RWPE2 (cell line): ENCODE measurements around the gene MOGAT1.
"Not testable (repeated sequence)": the region's sequence is repeated elsewhere in the genome, so short reads cannot be mapped to it uniquely, and the experiment has no call there.

Experiments
- ATAC-seq: fragments of 200-7000 bp; cut with Tn5 transposase; 3 replicates; pipeline ENCODE4 v1.9.1; 2021; ENCODE audit warnings: low read depth
- DNase-seq: peaks from one replicate; pipeline ENCODE4 v3.0.0-alpha.2; 2020; ENCODE audit warnings: low spot score
- H3K27ac ChIP-seq: fragments of 450-650 bp; 2 replicates; pipeline ENCODE4 v1.5.1; 2017; ENCODE audit warnings: mild to moderate bottlenecking; ENCODE audit not compliant: poor library complexity, severe bottlenecking
- H3K27me3 ChIP-seq: fragments of 250-450 bp; sonication (Bioruptor Pico); 2 replicates; pipeline ENCODE4 v1.5.1; 2021; ENCODE audit warnings: mild to moderate bottlenecking, moderate library complexity; ENCODE audit not compliant: insufficient read depth, poor library complexity, severe bottlenecking
- H3K36me3 ChIP-seq: fragments of 250-450 bp; sonication (Bioruptor Pico); 2 replicates; pipeline ENCODE4 v1.5.1; 2020; ENCODE audit warnings: low read depth, mild to moderate bottlenecking, moderate library complexity
- H3K4me1 ChIP-seq: fragments of 250-450 bp; sonication (Bioruptor Pico); 2 replicates; pipeline ENCODE4 v1.5.1; 2021; ENCODE audit warnings: mild to moderate bottlenecking, moderate library complexity; ENCODE audit not compliant: insufficient read depth, poor library complexity, severe bottlenecking
- H3K4me3 ChIP-seq: fragments of 250-450 bp; sonication (Bioruptor Pico); 2 replicates; pipeline ENCODE4 v1.5.1; 2021; ENCODE audit warnings: mild to moderate bottlenecking, moderate library complexity; ENCODE audit not compliant: severe bottlenecking
- H3K9me3 ChIP-seq: fragments of 250-450 bp; sonication (Bioruptor Pico); 2 replicates; pipeline ENCODE4 v1.5.1; 2021; ENCODE audit warnings: mild to moderate bottlenecking, moderate library complexity; ENCODE audit not compliant: severe bottlenecking
- TF ChIP-seq, protein P1 (sequence below): fragments of 450-650 bp; IDR thresholded peaks from one replicate; pipeline ENCODE4 v1.5.1; 2017; ENCODE audit warnings: mild to moderate bottlenecking, moderate library complexity; ENCODE audit not compliant: poor library complexity, severe bottlenecking

The MOGAT1 gene

DNA sequence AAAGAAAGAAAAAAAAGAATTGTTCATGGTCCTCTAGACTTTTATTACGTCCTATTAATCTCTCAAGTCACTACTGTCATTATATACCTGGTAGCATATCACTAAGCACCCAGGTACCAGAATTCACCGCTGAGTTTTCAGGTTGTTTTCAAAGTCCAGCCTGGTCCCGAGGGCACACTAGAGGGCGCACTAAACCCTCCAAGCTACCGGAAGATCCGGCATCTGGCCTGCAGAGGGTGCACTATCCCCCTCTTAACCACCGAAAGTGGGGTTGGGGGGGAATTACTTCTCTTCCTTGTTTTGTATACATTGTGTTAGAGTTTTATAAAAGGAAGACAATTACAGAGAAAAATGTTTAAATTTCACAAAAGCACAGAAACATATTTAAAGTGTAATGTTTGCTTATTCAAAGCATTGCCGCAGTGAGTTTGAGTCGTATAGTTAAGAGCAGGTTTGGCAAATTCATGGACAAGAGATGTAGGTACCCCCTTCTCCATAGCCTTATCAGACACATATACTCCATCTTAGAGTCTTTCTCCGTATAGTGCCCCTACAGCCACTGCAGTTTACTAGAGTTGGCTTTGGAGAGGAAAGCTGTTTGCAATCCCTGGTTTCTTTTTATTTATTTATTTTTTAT is 19.2 kb downstream of the MOGAT1 start:
- TF ChIP-seq, protein P1, sequence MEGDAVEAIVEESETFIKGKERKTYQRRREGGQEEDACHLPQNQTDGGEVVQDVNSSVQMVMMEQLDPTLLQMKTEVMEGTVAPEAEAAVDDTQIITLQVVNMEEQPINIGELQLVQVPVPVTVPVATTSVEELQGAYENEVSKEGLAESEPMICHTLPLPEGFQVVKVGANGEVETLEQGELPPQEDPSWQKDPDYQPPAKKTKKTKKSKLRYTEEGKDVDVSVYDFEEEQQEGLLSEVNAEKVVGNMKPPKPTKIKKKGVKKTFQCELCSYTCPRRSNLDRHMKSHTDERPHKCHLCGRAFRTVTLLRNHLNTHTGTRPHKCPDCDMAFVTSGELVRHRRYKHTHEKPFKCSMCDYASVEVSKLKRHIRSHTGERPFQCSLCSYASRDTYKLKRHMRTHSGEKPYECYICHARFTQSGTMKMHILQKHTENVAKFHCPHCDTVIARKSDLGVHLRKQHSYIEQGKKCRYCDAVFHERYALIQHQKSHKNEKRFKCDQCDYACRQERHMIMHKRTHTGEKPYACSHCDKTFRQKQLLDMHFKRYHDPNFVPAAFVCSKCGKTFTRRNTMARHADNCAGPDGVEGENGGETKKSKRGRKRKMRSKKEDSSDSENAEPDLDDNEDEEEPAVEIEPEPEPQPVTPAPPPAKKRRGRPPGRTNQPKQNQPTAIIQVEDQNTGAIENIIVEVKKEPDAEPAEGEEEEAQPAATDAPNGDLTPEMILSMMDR, result peak; percentile 98
- Histone ChIP-seq H3K27me3 (no peaks in the 10 kb centered on the region), H3K27ac (no peak overlapping the region), H3K4me3 (no peak overlapping the region), H3K36me3 (no peaks in the 10 kb centered on the region), H3K4me1 (no peaks in the 10 kb centered on the region), H3K9me3 (no peaks in the 10 kb centered on the region)
- DNase-seq (no peak), ATAC-seq (peak; percentile 87)

DNA sequence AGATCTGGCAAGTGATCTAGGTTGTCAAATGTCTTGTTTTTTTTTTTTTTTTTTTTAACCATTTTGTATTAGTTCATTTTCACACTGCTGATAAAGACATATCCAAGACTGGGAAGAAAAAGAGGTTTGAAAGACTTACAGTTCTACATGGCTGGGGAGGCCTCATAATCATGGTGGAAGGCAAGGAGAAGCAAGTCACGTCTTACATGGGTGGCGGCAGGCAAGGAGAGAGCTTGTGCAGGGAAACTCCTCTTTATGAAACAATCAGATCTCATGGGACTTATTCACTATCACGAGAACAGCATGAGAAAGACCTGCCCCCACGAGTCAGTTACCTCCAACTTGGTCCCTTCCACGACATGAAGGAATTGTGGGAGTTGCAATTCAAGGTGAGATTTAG is 22.0 kb downstream of the MOGAT1 start:
- not testable (repeated sequence) for H3K36me3 ChIP-seq, H3K4me3 ChIP-seq, H3K9me3 ChIP-seq, H3K27me3 ChIP-seq, H3K27ac ChIP-seq, DNase-seq, ATAC-seq, H3K4me1 ChIP-seq

DNA sequence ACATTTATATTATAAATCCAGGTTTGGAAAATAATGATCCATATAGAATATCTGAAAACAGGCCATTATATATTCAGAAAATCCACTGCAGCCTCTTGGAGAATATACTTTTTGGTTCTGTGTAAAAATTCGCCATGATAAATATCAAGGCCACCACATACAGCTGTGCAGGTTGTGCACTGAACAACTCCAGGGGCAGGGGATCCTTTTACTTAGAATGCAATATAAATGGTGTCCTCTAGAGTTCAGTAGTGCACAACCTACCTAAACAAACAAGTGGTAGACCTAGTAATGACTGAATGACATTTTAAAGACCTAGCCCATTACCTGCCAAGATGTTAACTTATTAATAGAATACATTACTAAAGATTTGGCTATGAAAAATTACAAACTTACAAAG is 22.4 kb downstream of the MOGAT1 start:
- DNase-seq (no peak), ATAC-seq (peak; percentile 65)
- H3K36me3 ChIP-seq, result no peaks in the 10 kb centered on the region
- no peak overlapping the region for H3K4me3 ChIP-seq
- H3K27me3 ChIP-seq, result no peaks in the 10 kb centered on the region
- H3K9me3 ChIP-seq, result no peaks in the 10 kb centered on the region
- no peak overlapping the region for H3K27ac ChIP-seq
- TF ChIP-seq, protein P1, result peak; percentile 65
- H3K4me1 ChIP-seq, result no peaks in the 10 kb centered on the region

DNA sequence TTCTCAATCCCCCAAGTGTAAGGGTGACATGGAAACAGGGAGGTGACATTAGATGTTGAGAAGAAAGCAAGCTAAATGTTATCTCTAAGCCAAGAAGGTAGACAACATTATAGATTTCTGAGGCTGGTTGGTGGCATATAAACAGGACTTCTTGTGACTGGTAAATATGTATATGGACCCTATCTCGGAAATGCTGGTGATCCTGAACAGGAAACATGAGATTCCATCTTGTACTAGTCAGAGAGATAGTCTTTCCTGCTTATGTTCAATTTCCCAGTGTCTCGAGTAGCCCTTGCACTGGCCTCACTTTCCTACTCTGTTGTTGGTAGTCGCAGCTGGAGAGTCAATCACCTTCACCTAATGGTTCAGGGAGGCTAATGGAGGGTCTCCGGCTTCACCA is 26.8 kb downstream of the MOGAT1 start:
- Histone ChIP-seq H3K9me3 (no peaks in the 10 kb centered on the region), H3K27me3 (no peaks in the 10 kb centered on the region), H3K4me3 (no peak overlapping the region), H3K4me1 (no peaks in the 10 kb centered on the region), H3K36me3 (no peaks in the 10 kb centered on the region), H3K27ac (no peak overlapping the region)
- TF ChIP-seq, protein P1, result no peak
- ATAC-seq (no peak), DNase-seq (no peak)

DNA sequence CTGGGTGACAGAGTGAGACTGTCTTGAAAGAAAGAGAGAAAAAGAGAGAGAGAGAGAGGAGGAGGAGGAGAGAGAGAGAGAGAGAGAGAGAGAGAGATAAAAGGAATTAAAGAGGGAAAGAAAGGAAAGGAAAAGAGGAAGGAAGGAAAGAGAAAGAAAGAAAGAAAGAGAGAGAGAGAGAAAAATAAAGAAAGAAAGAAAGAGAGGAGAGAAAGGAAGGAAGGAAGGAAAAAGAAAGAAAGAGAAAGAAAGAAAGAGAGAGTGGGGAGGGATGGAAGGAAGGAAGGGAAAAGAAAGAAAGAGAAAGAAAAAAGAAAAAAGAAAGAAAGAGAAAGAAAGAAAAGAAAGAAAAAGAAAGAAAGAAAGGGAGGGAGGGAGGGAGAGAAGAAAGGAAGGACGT is 29.8 kb downstream of the MOGAT1 start:
- ATAC-seq (no peak), DNase-seq (no peak)
- H3K4me3 ChIP-seq, result no peak overlapping the region
- no peaks in the 10 kb centered on the region for H3K36me3 ChIP-seq
- TF ChIP-seq, protein P1, result no peak
- H3K27ac ChIP-seq, result no peak overlapping the region
- H3K4me1 ChIP-seq, result no peaks in the 10 kb centered on the region
- no peaks in the 10 kb centered on the region for H3K9me3 ChIP-seq
- H3K27me3 ChIP-seq, result no peaks in the 10 kb centered on the region
